WERI-Rb-1 (cell line): ENCODE results near the gene TNFSF9.
"Not testable (repeated sequence)": the region's sequence is repeated elsewhere in the genome, so short reads cannot be mapped to it uniquely, and the experiment has no call there.

ENCODE experiments used
- DNase-seq: peaks from one replicate; pipeline ENCODE4 v3.0.0-alpha.2; 2020
- H3K27ac ChIP-seq: fragments of 250-450 bp; sonication (Bioruptor Pico); 2 replicates; pipeline ENCODE4 v1.5.1; 2020; ENCODE audit warnings: mild to moderate bottlenecking, moderate library complexity
- H3K27me3 ChIP-seq: fragments of 250-450 bp; sonication (Bioruptor Pico); 2 replicates; pipeline ENCODE4 v1.5.1; 2021; ENCODE audit warnings: mild to moderate bottlenecking, low read depth, moderate library complexity; ENCODE audit not compliant: insufficient read depth, severe bottlenecking
- H3K36me3 ChIP-seq: fragments of 250-450 bp; sonication (Bioruptor Pico); 2 replicates; pipeline ENCODE4 v1.5.1; 2020; ENCODE audit warnings: mild to moderate bottlenecking, moderate library complexity
- H3K4me3 ChIP-seq: 2 replicates; pipeline ENCODE4 v1.5.1; 2011; ENCODE audit warnings: low read depth, mild to moderate bottlenecking, control low read depth, low read length
- H3K9me3 ChIP-seq: fragments of 250-450 bp; sonication (Bioruptor Pico); 2 replicates; pipeline ENCODE4 v1.5.1; 2021; ENCODE audit warnings: mild to moderate bottlenecking, moderate library complexity; ENCODE audit not compliant: severe bottlenecking
- CTCF ChIP-seq: IDR thresholded peaks from 2 replicates; pipeline ENCODE4 v1.5.1; 2011; ENCODE audit warnings: low read depth, mild to moderate bottlenecking, control low read depth, inconsistent platforms, low read length

The TNFSF9 gene

DNA sequence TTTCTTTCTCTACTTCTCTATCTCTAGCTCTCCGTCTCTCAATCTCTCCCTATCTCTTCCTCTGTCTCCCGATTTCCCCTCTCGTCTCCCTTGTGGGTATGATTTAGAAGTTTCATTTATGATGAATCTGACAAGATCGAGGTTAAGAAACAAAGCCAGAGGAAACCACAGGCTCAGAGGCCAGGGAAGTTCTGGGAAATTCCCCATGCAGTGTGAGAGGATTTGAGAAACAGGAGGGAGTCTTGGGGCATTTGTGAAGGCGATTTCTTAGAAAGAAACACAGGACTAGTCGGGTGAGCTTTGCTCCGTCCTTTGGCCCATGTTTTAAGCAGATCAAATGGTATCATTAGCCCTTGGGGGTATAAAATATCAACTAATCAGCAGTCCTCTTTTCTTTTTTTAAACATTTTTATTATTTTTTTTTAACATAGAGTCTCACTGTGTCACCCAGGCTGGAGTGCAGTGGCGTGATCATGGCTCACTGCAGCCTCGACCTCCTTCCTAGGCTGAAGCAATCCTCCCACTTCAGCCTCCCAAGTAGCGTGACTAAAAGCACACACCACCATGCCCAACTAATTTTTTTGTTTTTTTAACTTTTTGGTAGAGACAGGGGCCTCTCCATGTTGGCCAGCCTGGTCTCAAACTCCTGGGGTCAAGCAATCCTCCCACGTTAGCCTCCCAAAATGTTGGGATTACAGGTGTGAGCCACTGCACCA lies 25.8 kb downstream of the TNFSF9 start:
- no peak for TF ChIP-seq CTCF
- no peaks in the 10 kb centered on the region for H3K9me3 ChIP-seq
- no peaks in the 10 kb centered on the region for H3K36me3 ChIP-seq
- DNase-seq: no peak
- no peak overlapping the region for H3K27ac ChIP-seq
- H3K4me3 ChIP-seq: no peak overlapping the region
- no peaks in the 10 kb centered on the region for H3K27me3 ChIP-seq

DNA sequence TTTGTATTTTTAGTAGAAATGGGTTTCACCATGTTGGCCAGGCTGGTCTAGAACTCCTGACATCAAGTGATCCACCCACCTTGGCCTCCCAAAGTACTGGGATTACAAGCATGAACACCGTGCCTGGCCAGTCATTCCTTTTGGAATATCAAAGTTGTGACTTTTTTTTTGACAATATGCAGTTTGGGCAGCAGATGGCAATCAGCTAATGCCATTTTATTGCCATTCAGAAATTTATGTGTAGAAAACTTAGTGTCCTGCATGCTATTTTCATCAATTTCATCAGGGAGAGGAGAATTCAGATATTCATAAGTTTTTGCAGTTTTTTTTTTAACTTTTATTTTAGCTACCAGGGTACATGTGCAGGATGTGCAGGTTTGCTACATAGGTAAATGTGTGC lies 31.6 kb downstream of the TNFSF9 start:
- not testable (repeated sequence) for H3K27ac ChIP-seq, H3K4me3 ChIP-seq, DNase-seq, H3K9me3 ChIP-seq, H3K36me3 ChIP-seq, H3K27me3 ChIP-seq

- TF ChIP-seq CTCF: no peak
- Histone ChIP-seq H3K4me3 (no peak overlapping the region), H3K36me3 (no peaks in the 10 kb centered on the region), H3K27me3 (peaks cover 4% of the 10 kb centered on the region), H3K27ac (no peak overlapping the region), H3K9me3 (peaks cover 3% of the 10 kb centered on the region)
- no peak for DNase-seq
Measured at GRCh38 chr19:6564393-6564792, 33.6 kb downstream of the TNFSF9 start.

DNA sequence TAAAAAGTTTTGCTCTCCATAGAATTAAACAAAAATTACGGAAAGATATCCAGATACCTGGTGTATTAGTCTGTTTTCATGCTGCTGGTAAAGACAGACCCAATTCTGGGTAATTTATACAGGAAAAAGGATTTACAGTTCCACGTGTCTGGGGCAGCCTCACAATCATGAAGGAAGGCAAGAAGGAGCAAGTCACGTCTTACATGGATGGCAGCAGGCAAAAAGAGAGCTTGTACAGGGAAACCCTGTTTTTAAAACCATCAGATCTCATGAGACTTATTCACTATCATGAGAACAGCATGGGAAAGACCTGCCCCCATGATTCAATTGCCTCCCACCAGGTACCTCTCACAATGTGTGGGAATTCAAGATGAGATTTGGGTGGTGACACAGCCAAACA lies 35.9 kb downstream of the TNFSF9 start:
- H3K27me3 ChIP-seq, H3K4me3 ChIP-seq, DNase-seq, H3K27ac ChIP-seq, H3K9me3 ChIP-seq, H3K36me3 ChIP-seq: not testable (repeated sequence)

GRCh38 chr19:6568010-6568526 lies 37.2 kb downstream of the TNFSF9 start:
- Histone ChIP-seq H3K27ac (no peak overlapping the region), H3K9me3 (peaks cover 10% of the 10 kb centered on the region), H3K4me3 (no peak overlapping the region), H3K36me3 (no peaks in the 10 kb centered on the region), H3K27me3 (peaks cover 4% of the 10 kb centered on the region)
- no peak for TF ChIP-seq CTCF
- DNase-seq: no peak

GRCh38 chr19:6568816-6569215 lies 38.0 kb downstream of the TNFSF9 start:
- no peak for TF ChIP-seq CTCF
- no peak for DNase-seq
- Histone ChIP-seq H3K27ac (no peak overlapping the region), H3K9me3 (peaks cover 10% of the 10 kb centered on the region), H3K27me3 (peaks cover 4% of the 10 kb centered on the region), H3K4me3 (no peak overlapping the region), H3K36me3 (no peaks in the 10 kb centered on the region)

- H3K27me3 ChIP-seq: peaks cover 4% of the 10 kb centered on the region
- no peaks in the 10 kb centered on the region for H3K36me3 ChIP-seq
- H3K27ac ChIP-seq: no peak overlapping the region
- TF ChIP-seq CTCF: no peak
- no peak overlapping the region for H3K4me3 ChIP-seq
- DNase-seq: no peak
- H3K9me3 ChIP-seq: peaks cover 7% of the 10 kb centered on the region
Measured at GRCh38 chr19:6570764-6571163, 39.9 kb downstream of the TNFSF9 start.
